ENCODE results near the gene GTF3C5. TPM values are rescaled to one million over a fixed set of nuclear protein-coding genes. Genes with fewer than 3 reads are reported as not detected.

The GTF3C5 gene
- total and polyA plus RNA-seq, 10 of the 15 experiments (the other 5 are each of a cell fraction or from before 2014, with no cell fraction given) = 2.2 to 81.1 (median 68.7) TPM

DNA sequence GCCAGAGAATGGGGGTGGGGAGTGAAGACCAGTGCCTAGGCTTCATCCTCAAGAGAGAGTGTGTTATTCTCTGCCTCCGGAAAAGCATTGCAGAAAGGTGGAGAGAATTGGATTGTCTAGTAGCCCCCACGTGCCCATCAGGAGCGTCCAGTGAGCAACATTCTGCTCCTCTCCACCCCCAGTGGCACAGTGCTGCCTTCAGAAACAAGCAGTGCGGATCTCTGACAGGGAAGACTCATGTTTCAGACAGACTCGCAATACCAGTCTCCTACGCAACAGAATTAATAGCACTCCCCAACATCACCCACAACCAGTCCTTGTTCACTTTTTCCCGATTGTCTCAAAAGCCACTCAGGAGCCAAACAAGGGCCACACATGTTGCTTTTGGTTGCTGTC is 16.1 kb downstream of the GTF3C5 start:
- WGBS (ENCODE audit: insufficient coverage, insufficient replicate concordance, low lambda C conversion rate, missing lambda C conversion rate) = 100% methylated on average over 7 of the region's 7 CpGs
- RAD21 ChIA-PET (ENCODE audit: unreplicated experiment) = no interaction called here
- TF ChIP-seq JUND (IDR thresholded peaks at IDR 0.05; ENCODE audit: low read depth, low read length) (no peak), TARDBP (IDR thresholded peaks at IDR 0.05; ENCODE audit: borderline replicate concordance) (no peak)
- no peak overlapping the region for H3K9ac ChIP-seq (ENCODE audit: control insufficient read depth, insufficient read depth, low read length)
- peaks cover 17 to 35% of the 10 kb centered on the region in 2 experiments for H3K36me3 ChIP-seq (ENCODE audit: control insufficient read depth in 2 of 2, insufficient read depth in 2 of 2, low read length in 1 of 2)
- no peaks in the 10 kb centered on the region for H3K9me3 ChIP-seq (replicated peaks; ENCODE audit: control insufficient read depth, insufficient read depth, low read length)
- H3K27me3 ChIP-seq (replicated peaks in 1 of 2; ENCODE audit: control insufficient read depth in 2 of 2, insufficient read depth in 2 of 2, low read length in 1 of 2) = no peaks in the 10 kb centered on the region
- H2AFZ ChIP-seq (ENCODE audit: control insufficient read depth, low read depth, low read length) = no peak overlapping the region
- DNase-seq (ENCODE audit: low read depth, low spot score) (no peak), ATAC-seq (no peak), FAIRE-seq (no peak)
- no peak overlapping the region for H3K27ac ChIP-seq (ENCODE audit: control insufficient read depth, insufficient read depth)
- no peaks in the 10 kb centered on the region for H3K4me1 ChIP-seq (ENCODE audit: control insufficient read depth, insufficient read depth, low read length)
- 0 out of 2 replicates have a peak, but pooled peaks cover 5% of the 10 kb centered on the region for H4K20me1 ChIP-seq (ENCODE audit: control insufficient read depth, insufficient read depth)
- in situ Hi-C loops (cut with MboI) (loop anchor here (5.0 kb wide), 1 partner anchor 105 kb away; no protein-coding TSS in a partner anchor), intact Hi-C loops (cut with micrococcal nuclease; ENCODE audit: unreplicated experiment) (no loop called here)
- POLR2A ChIA-PET = no interaction called here
- CTCF ChIA-PET = interaction anchor here (1.8 kb wide), 1 partner anchor 15 kb away, joined by 5 read pairs; no protein-coding TSS in a partner anchor
- H3K4me2 ChIP-seq (ENCODE audit: control insufficient read depth, insufficient read depth) = no peak overlapping the region
- SMC1A ChIA-PET (ENCODE audit: uncharacterized antibody, unreplicated experiment) = no interaction called here
- no peak overlapping the region for H3K4me3 ChIP-seq
- no TSS peak for BruUV-seq (replicated peaks)
- no peaks in the 10 kb centered on the region for H3K79me2 ChIP-seq (ENCODE audit: control insufficient read depth, insufficient read depth, low read length)

DNA sequence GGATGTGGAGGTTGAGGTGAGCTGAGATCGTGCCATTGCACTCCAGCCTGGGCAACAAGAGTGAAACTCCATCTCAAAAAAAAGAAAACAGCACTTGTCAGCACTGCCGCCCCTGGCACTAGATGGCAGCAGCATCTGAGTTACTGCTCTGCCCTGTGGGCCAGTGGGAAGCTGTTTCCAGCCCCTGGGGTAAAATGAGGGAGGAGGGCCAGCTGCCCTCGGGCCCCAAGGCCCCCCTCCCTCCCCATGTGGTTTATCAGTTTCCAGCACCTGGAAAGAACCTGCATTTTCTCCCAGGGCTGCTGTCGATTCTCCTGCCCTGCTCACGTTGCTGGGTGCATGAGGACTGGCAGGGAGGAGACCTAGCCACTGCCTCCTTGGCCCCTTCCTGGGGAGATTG is 17.8 kb downstream of the GTF3C5 start:
- ChIA-PET POLR2A (interaction anchor here (0.7 kb wide), 1 partner anchor 53 kb away, joined by 3 read pairs; no protein-coding TSS in a partner anchor), SMC1A (ENCODE audit: uncharacterized antibody, unreplicated experiment) (interaction anchor here (0.9 to 1.5 kb wide), 2 partner anchors 16 to 96 kb away, joined by 3 to 4 read pairs; no protein-coding TSS in a partner anchor), CTCF (interaction anchor here (0.6 to 2.0 kb wide), 7 partner anchors 16 to 98 kb away, joined by 3 to 8 read pairs (median 5); partner anchors contain the start of gene GTF3C5), RAD21 (ENCODE audit: unreplicated experiment) (interaction anchor here (0.6 to 1.6 kb wide), 2 partner anchors 96 to 99 kb away, joined by 3 to 5 read pairs; no protein-coding TSS in a partner anchor)
- no TSS peak for BruUV-seq (replicated peaks)
- in situ Hi-C loops (cut with MboI) (loop anchor here (5.0 kb wide), 1 partner anchor 104 kb away; no protein-coding TSS in a partner anchor), intact Hi-C loops (cut with micrococcal nuclease; ENCODE audit: unreplicated experiment) (no loop called here)
- FAIRE-seq (no peak), DNase-seq (ENCODE audit: low read depth, low spot score) (no peak), ATAC-seq (peak; percentile 83)
- H3K36me3 ChIP-seq (ENCODE audit: control insufficient read depth in 2 of 2, insufficient read depth in 2 of 2, low read length in 1 of 2) = peaks cover 17 to 34% of the 10 kb centered on the region in 2 experiments
- H3K27me3 ChIP-seq (replicated peaks in 1 of 2; ENCODE audit: control insufficient read depth in 2 of 2, insufficient read depth in 2 of 2, low read length in 1 of 2) = no peaks in the 10 kb centered on the region
- no peak overlapping the region for H3K4me2 ChIP-seq (ENCODE audit: control insufficient read depth, insufficient read depth)
- H3K9me3 ChIP-seq (replicated peaks; ENCODE audit: control insufficient read depth, insufficient read depth, low read length) = no peaks in the 10 kb centered on the region
- H3K4me1 ChIP-seq (ENCODE audit: control insufficient read depth, insufficient read depth, low read length) = no peaks in the 10 kb centered on the region
- no peaks in the 10 kb centered on the region for H4K20me1 ChIP-seq (ENCODE audit: control insufficient read depth, insufficient read depth)
- 56% methylated on average over 4 of the region's 5 CpGs for WGBS (ENCODE audit: insufficient coverage, insufficient replicate concordance, low lambda C conversion rate, missing lambda C conversion rate)
- no peak overlapping the region for H3K27ac ChIP-seq (ENCODE audit: control insufficient read depth, insufficient read depth)
- no peak overlapping the region for H2AFZ ChIP-seq (ENCODE audit: control insufficient read depth, low read depth, low read length)
- TF ChIP-seq RAD21 (IDR thresholded peaks at IDR 0.05; ENCODE audit: insufficient read depth, low read depth, low read length) (peak; percentile 44), FOXK2 (IDR thresholded peaks at IDR 0.05) (no peak), SMC3 (IDR thresholded peaks at IDR 0.05; ENCODE audit: borderline replicate concordance, low read length) (0 out of 2 replicates have a peak, but pooled peaks have one; percentile 8), CEBPB (IDR thresholded peaks at IDR 0.05; ENCODE audit: borderline replicate concordance in 1 of 2, low read depth in 2 of 2, low read length in 2 of 2) (no peak), NR2C2 (IDR thresholded peaks at IDR 0.05; ENCODE audit: borderline replicate concordance, control insufficient read depth, insufficient read length, low read depth) (no peak)
- TF ChIP-seq, protein P1, sequence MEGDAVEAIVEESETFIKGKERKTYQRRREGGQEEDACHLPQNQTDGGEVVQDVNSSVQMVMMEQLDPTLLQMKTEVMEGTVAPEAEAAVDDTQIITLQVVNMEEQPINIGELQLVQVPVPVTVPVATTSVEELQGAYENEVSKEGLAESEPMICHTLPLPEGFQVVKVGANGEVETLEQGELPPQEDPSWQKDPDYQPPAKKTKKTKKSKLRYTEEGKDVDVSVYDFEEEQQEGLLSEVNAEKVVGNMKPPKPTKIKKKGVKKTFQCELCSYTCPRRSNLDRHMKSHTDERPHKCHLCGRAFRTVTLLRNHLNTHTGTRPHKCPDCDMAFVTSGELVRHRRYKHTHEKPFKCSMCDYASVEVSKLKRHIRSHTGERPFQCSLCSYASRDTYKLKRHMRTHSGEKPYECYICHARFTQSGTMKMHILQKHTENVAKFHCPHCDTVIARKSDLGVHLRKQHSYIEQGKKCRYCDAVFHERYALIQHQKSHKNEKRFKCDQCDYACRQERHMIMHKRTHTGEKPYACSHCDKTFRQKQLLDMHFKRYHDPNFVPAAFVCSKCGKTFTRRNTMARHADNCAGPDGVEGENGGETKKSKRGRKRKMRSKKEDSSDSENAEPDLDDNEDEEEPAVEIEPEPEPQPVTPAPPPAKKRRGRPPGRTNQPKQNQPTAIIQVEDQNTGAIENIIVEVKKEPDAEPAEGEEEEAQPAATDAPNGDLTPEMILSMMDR (IDR thresholded peaks at IDR 0.05 in 2 of 3, conservative IDR thresholded peaks at IDR 0.05 in 1 of 3; ENCODE audit: control insufficient read depth in 2 of 3, extremely low read depth in 1 of 3, insufficient read depth in 1 of 3, low read depth in 3 of 3, low read length in 3 of 3) = peak; percentile 30 to 48 (median 41); a peak in 4 of 6 replicates
- no peaks in the 10 kb centered on the region for H3K79me2 ChIP-seq (ENCODE audit: control insufficient read depth, insufficient read depth, low read length)
- no peak overlapping the region for H3K9ac ChIP-seq (ENCODE audit: control insufficient read depth, insufficient read depth, low read length)
- H3K4me3 ChIP-seq = no peak overlapping the region
